Colonic mucosa (tissue), 4 donors: ENCODE measurements around the gene MFSD6. TPM values are rescaled to one million over a fixed set of nuclear protein-coding genes. Genes with fewer than 3 reads are reported as not detected.

Experiments used
- DNase-seq: peaks from one replicate; pipeline ENCODE4 v3.0.0-alpha.2; 2020
- H3K27ac ChIP-seq: fragments of 200-600 bp; one replicate; pipeline ENCODE4 v1.8.0; 2021
- H3K27me3 ChIP-seq: fragments of 200-600 bp; one replicate; pipeline ENCODE4 v1.8.0; 2021
- H3K36me3 ChIP-seq: fragments of 200-600 bp; one replicate; pipeline ENCODE4 v1.8.0; 2021
- H3K4me1 ChIP-seq: fragments of 200-600 bp; one replicate; pipeline ENCODE4 v1.8.0; 2021; ENCODE audit warnings: mild to moderate bottlenecking
- H3K4me3 ChIP-seq: fragments of 200-600 bp; one replicate; pipeline ENCODE4 v1.8.0; 2021
- H3K9ac ChIP-seq, 2 donors: one replicate each; pipeline ENCODE4 v1.7.0; 2013; ENCODE audit warnings: control low read depth in 2 of 2, low read depth in 2 of 2, low read length in 2 of 2
- H3K9me3 ChIP-seq: fragments of 200-600 bp; one replicate; pipeline ENCODE4 v1.8.0; 2021
- CTCF ChIP-seq: fragments of 200-600 bp; IDR thresholded peaks from one replicate; pipeline ENCODE4 v1.8.0; 2022; ENCODE audit warnings: antibody characterized with exemption, mild to moderate bottlenecking
- intact Hi-C: fragments of 100-400 bp; cut with DNase I; formaldehyde crosslinking; loops from one replicate; pipeline ENCODE4 v1.14.1; 2022
- total RNA-seq, 2 donors: library from RNA; stranded (reverse); fragmentation: NEBNext Ultra II Directional in 1 of 2; extraction: Animal tissue kit (Norgen Biotek cat#: 25700) in 1 of 2; gene quantifications; one replicate each; pipeline ENCODE4 v1.2.1, GENCODE V29; 2021
- donor health status: healthy.
- donor health status: DM: no; HTN: no; CAD: no.
- donor health status: DM: no; HTN: no; CAD: no.

MFSD6 gene
- total RNA-seq, 2 donors from 2014 or later = 60.9 to 83.3 TPM

- no peak for TF ChIP-seq CTCF
- DNase-seq = no peak
- peak overlapping the region; percentile 19 for H3K27ac ChIP-seq
- no peak overlapping the region for H3K4me3 ChIP-seq
- H3K36me3 ChIP-seq = no peaks in the 10 kb centered on the region
- no peaks in the 10 kb centered on the region for H3K27me3 ChIP-seq
- no peaks in the 10 kb centered on the region for H3K9me3 ChIP-seq
- H3K4me1 ChIP-seq = peaks cover 16% of the 10 kb centered on the region
- intact Hi-C loops = no loop called here
- H3K9ac ChIP-seq = no peak overlapping the region
These were observed 7.9 kb downstream of the MFSD6 start for GRCh38 chr2:190415794-190416775.

- no peak for TF ChIP-seq CTCF
- Histone ChIP-seq H3K4me1 (peaks cover 9% of the 10 kb centered on the region), H3K4me3 (no peak overlapping the region), H3K27me3 (no peaks in the 10 kb centered on the region), H3K27ac (no peak overlapping the region), H3K36me3 (no peaks in the 10 kb centered on the region), H3K9me3 (no peaks in the 10 kb centered on the region), H3K9ac (no peak overlapping the region)
- no peak for DNase-seq
- intact Hi-C loops = no loop called here
These were observed 9.1 kb downstream of the MFSD6 start for GRCh38 chr2:190417045-190417842.

- H3K9me3 ChIP-seq = no peaks in the 10 kb centered on the region
- H3K4me1 ChIP-seq = peaks cover 9% of the 10 kb centered on the region
- no peak for TF ChIP-seq CTCF
- no peaks in the 10 kb centered on the region for H3K27me3 ChIP-seq
- no peak overlapping the region for H3K27ac ChIP-seq
- H3K4me3 ChIP-seq = no peak overlapping the region
- no peak for DNase-seq
- no peak overlapping the region for H3K9ac ChIP-seq
- intact Hi-C loops = no loop called here
- H3K36me3 ChIP-seq = no peaks in the 10 kb centered on the region
These were observed 10.6 kb downstream of the MFSD6 start for GRCh38 chr2:190418727-190419126.

- intact Hi-C loops = no loop called here
These were observed 12.6 kb downstream of the MFSD6 start for GRCh38 chr2:190420801-190421200.

More at GRCh38 chr2:190420801-190421200, 12.6 kb downstream of the MFSD6 start:
- no peak for DNase-seq
- no peaks in the 10 kb centered on the region for H3K9me3 ChIP-seq
- TF ChIP-seq CTCF = no peak
- H3K9ac ChIP-seq = no peak overlapping the region
- H3K4me1 ChIP-seq = peaks cover 6% of the 10 kb centered on the region
- H3K27ac ChIP-seq = no peak overlapping the region
- H3K27me3 ChIP-seq = no peaks in the 10 kb centered on the region
- no peaks in the 10 kb centered on the region for H3K36me3 ChIP-seq
- no peak overlapping the region for H3K4me3 ChIP-seq
